Transverse colon (tissue), 4 donors: ENCODE measurements around the gene STAT5B. TPM values are rescaled to one million over a fixed set of nuclear protein-coding genes. Genes with fewer than 3 reads are reported as not detected.

ENCODE experiments used
- DNase-seq: peaks from one replicate; pipeline ENCODE4 v3.0.0-alpha.2; 2019
- H3K27ac ChIP-seq, 4 donors: fragments of 200-600 bp; sonication (generic); 2 replicates each; pipeline ENCODE4 v1.5.1; 2016 to 2018; ENCODE audit warnings: inconsistent platforms in 4 of 4
- H3K27me3 ChIP-seq: fragments of 200-600 bp; sonication (generic); 2 replicates; pipeline ENCODE4 v1.5.1; 2017; ENCODE audit warnings: inconsistent platforms
- H3K36me3 ChIP-seq, 4 donors: fragments of 200-600 bp; sonication (generic); 2 replicates each; pipeline ENCODE4 v1.5.1; 2017 to 2019; ENCODE audit warnings: inconsistent platforms in 4 of 4
- H3K4me1 ChIP-seq, 4 donors: fragments of 200-600 bp; sonication (generic); 2 replicates each; pipeline ENCODE4 v1.5.1; 2017 to 2020; ENCODE audit warnings: inconsistent platforms in 4 of 4
- H3K4me3 ChIP-seq, 4 donors: fragments of 200-600 bp; sonication (generic); 1 replicate in 1 of 4; 2 replicates in 3 of 4; pipeline versions ENCODE4 v1.5.1 to v1.6.1; 2017 to 2019; ENCODE audit warnings: inconsistent platforms in 4 of 4
- H3K9me3 ChIP-seq, 2 donors: fragments of 200-600 bp; sonication (generic); 2 replicates each; pipeline ENCODE4 v1.5.1; 2017 to 2019; ENCODE audit warnings: inconsistent platforms in 2 of 2
- EP300 ChIP-seq: sonication (generic); formaldehyde crosslinking; IDR thresholded peaks from one replicate; pipeline ENCODE4 v1.6.1; 2017; ENCODE audit warnings: antibody characterized with exemption, low read depth
- POLR2A ChIP-seq: fragments of 450-650 bp; IDR thresholded peaks from one replicate; pipeline ENCODE4 v1.6.1; 2016; ENCODE audit warnings: antibody characterized with exemption, mild to moderate bottlenecking, moderate library complexity
- POLR2AphosphoS5 ChIP-seq, 3 donors: sonication (generic); formaldehyde crosslinking; IDR thresholded peaks; one replicate each; pipeline ENCODE4 v1.6.1; 2016; ENCODE audit warnings: antibody characterized with exemption in 3 of 3
- WGBS, 2 donors: methylation state at CpG; one replicate each; pipeline ENCODE4 v1.1.5; 2018; ENCODE audit warnings: low coverage in 1 of 2; 5-methylcytosine and 5-hydroxymethylcytosine counted together
- in situ Hi-C, 4 donors: fragments of 200-750 bp; cut with MboI; loops; one replicate each; pipeline versions ENCODE4 v1.15.0 to v1.15.1; 2017; ENCODE audit warnings: low sequenced_read_pairs in 3 of 4, low pct_ligation_motif_present in 1 of 4, low pct_unique_long_range_greater_than_20kb in 1 of 4
- intact Hi-C: fragments of 100-400 bp; cut with DNase I; formaldehyde crosslinking; loops from one replicate; pipeline ENCODE4 v1.15.1; 2023; ENCODE audit warnings: low total_unique reads
- total RNA-seq, 4 donors: library from RNA; depleted of rRNA; stranded (reverse); fragments of >200 nt; gene quantifications; one replicate each; pipeline ENCODE4 v1.1.0, GENCODE V29; 2016
- TF ChIP-seq, protein P1 (sequence below), 5 experiments: fragments of 200-600 bp in 3 of 5; fragments of 450-650 bp in 2 of 5; sonication (generic) in 3 of 5; IDR thresholded peaks; 1 replicate in 2 of 5; 2 replicates in 3 of 5; pipeline ENCODE4 v1.5.1; 2016 to 2017; ENCODE audit warnings: antibody characterized with exemption in 5 of 5, inconsistent platforms in 3 of 5, mild to moderate bottlenecking in 2 of 5, moderate library complexity in 1 of 5

Gene STAT5B
- total RNA-seq, 4 donors from 2014 or later = 51.3 to 151 (median 79.1) TPM

GRCh38 chr17:42315402-42316156, 39.4 kb upstream of the STAT5B start:
- in situ Hi-C loops (loop anchor here in 1 of 4 donors (25.0 kb wide), 1 partner anchor 197 kb away; no protein-coding TSS in a partner anchor), intact Hi-C loops (no loop called here)
- H3K27me3 ChIP-seq = no peaks in the 10 kb centered on the region
- TF ChIP-seq, protein P1, sequence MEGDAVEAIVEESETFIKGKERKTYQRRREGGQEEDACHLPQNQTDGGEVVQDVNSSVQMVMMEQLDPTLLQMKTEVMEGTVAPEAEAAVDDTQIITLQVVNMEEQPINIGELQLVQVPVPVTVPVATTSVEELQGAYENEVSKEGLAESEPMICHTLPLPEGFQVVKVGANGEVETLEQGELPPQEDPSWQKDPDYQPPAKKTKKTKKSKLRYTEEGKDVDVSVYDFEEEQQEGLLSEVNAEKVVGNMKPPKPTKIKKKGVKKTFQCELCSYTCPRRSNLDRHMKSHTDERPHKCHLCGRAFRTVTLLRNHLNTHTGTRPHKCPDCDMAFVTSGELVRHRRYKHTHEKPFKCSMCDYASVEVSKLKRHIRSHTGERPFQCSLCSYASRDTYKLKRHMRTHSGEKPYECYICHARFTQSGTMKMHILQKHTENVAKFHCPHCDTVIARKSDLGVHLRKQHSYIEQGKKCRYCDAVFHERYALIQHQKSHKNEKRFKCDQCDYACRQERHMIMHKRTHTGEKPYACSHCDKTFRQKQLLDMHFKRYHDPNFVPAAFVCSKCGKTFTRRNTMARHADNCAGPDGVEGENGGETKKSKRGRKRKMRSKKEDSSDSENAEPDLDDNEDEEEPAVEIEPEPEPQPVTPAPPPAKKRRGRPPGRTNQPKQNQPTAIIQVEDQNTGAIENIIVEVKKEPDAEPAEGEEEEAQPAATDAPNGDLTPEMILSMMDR (IDR thresholded peaks at IDR 0.05) = no peak
- TF ChIP-seq EP300 (no peak), POLR2A (no peak), POLR2AphosphoS5 (IDR thresholded peaks at IDR 0.05) (no peak)
- 57 to 74% methylated on average over 1 to 10 of the region's 10 CpGs for WGBS, 2 donors
- H3K27ac ChIP-seq = peak overlapping the region; percentile 3 to 43 (median 24)
- H3K36me3 ChIP-seq = peaks cover 0 to 34% (median 16%) of the 10 kb centered on the region in 4 donors
- H3K4me3 ChIP-seq = no peak overlapping the region
- peak; percentile 26 for DNase-seq
- peaks cover 12 to 33% (median 21%) of the 10 kb centered on the region in 4 donors for H3K4me1 ChIP-seq
- H3K9me3 ChIP-seq = no peaks in the 10 kb centered on the region

DNA sequence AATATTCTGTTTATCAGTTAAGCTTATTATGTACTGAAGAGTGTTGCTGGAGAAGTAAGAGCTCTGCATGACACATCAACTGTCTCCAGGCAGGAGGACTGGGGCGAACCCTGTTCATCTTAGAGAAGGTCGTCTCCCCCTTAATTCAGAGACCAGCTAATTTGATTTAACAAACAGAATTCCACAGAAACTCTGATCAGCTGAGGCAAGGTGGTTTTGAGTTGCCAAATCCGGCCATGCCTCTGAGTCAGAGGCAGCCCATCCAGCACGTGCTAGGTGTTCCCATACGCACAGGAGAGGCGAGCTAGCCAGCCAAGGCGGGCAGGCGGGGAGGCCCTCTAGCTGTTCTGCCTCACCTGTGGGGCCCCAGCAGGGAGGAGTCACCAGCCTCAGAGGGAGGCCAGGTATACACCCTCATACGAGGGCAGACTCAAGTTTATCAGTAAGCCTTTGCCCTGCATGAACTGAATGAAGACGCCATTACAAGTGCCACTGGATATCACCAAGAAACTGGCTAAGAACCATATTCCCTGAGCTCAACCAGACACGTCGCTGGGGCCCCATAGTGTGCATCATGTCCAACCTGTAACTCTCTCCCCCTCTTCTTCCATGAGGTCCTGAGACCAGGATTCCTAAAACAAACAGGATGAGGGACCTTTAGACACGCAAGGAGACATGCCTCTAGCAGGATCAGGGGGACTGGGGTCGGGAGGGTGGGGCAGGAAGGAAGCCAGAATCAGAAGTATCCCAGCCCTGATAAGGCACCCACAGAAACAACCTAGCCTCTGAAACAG, 37.8 kb upstream of the STAT5B start:
- in situ Hi-C loops = loop anchor here in 1 of 4 donors (25.0 kb wide), 1 partner anchor 198 kb away; no protein-coding TSS in a partner anchor
- no peaks in the 10 kb centered on the region for H3K27me3 ChIP-seq
- no peak overlapping the region for H3K4me3 ChIP-seq
- peak overlapping the region in 2 of 4 donors; percentile 10 to 43 for H3K27ac ChIP-seq
- intact Hi-C loops = no loop called here
- WGBS, 2 donors = 76% methylated on average over 14 of the region's 14 CpGs; no CpG with 5 or more reads in 1 of the 2 donors
- peaks cover 12 to 26% (median 21%) of the 10 kb centered on the region in 4 donors for H3K4me1 ChIP-seq
- H3K9me3 ChIP-seq = no peaks in the 10 kb centered on the region
- H3K36me3 ChIP-seq = peaks cover 0 to 31% (median 14%) of the 10 kb centered on the region in 4 donors
- no peak for TF ChIP-seq POLR2A
- TF ChIP-seq, protein P1 (IDR thresholded peaks at IDR 0.05) = no peak
- no peak for DNase-seq

DNA sequence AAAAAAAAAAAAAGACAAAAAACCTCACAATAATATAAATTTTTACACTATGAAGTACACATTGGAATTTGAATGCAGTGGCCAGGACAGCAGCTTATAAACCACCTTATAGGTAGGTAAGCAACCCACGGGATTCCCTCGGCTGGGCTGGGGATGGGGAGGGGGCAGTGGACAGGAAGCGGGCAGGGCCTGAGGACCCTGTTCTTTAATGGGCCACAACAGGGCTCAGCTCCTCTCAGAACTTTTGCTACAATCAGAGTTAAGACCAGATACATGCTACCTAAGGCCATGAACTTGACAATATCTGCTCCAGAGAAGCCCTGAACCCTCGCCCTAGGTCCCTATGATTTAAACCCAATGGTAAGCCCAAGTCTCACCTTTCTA, 37.2 kb upstream of the STAT5B start:
- no peaks in the 10 kb centered on the region for H3K9me3 ChIP-seq
- in situ Hi-C loops = loop anchor here in 1 of 4 donors (25.0 kb wide), 1 partner anchor 199 kb away; no protein-coding TSS in a partner anchor
- TF ChIP-seq POLR2A = no peak
- no peak for DNase-seq
- no peak overlapping the region for H3K27ac ChIP-seq
- WGBS, 2 donors = 80 to 91% methylated on average over 3 to 4 of the region's 4 CpGs
- H3K4me1 ChIP-seq = peaks cover 12 to 26% (median 21%) of the 10 kb centered on the region in 4 donors
- intact Hi-C loops = no loop called here
- H3K4me3 ChIP-seq = no peak overlapping the region
- H3K36me3 ChIP-seq = peaks cover 0 to 25% (median 13%) of the 10 kb centered on the region in 4 donors
- no peaks in the 10 kb centered on the region for H3K27me3 ChIP-seq

DNA sequence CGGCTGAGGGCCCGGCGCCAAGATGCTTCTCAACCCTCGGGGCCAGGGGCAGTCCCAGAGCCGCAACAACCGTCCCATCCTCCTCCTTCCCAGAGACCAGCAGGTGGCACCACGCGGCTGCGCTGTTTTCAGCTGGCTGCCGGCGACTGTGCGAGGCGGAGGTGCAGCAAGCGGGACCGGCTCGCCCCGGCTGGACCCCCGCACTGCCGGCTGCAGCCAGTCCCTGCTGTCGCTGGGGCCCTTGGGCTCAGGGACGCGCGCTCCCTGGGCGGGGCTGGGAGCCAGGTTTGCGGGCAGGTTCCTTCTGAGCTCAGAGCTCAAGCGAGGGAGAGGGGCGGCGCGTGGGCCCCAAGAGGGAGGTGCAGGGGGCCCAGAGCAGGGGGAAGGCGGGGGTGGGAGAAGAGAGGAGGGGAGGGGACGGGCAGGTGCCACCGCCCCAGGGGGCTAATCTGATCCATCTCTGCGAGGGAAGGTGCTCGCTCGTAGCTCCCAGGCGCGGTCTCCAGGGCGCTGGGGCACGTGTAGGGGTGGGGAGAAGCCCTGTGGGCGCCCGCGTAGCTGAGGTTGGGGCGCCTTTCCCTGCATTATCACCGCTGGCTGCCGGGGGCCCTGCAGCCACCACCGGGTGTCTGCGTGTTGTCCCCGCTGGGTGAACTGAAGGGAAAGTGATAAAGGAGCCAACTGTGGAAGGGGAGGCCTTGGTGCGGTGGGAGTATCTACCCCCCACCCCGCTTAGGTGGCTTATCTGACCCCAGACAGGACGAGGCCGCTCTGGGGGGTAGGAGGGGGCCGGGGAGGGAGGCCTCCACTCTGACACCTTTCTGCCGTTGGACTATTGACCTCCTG, 36.3 kb upstream of the STAT5B start:
- Histone ChIP-seq H3K27ac (peak overlapping the region; percentile 82 to 93 (median 88)), H3K4me3 (peak overlapping the region in 1 of 4 donors; percentile 24), H3K27me3 (no peaks in the 10 kb centered on the region), H3K4me1 (peaks cover 12 to 26% (median 21%) of the 10 kb centered on the region in 4 donors), H3K36me3 (peaks cover 0 to 25% (median 9%) of the 10 kb centered on the region in 4 donors), H3K9me3 (no peaks in the 10 kb centered on the region)
- WGBS, 2 donors = 38% methylated on average over 42 of the region's 54 CpGs; no CpG with 5 or more reads in 1 of the 2 donors
- DNase-seq = peak; percentile 83
- in situ Hi-C loops = loop anchor here in 1 of 4 donors (25.0 kb wide), 1 partner anchor 200 kb away; no protein-coding TSS in a partner anchor
- TF ChIP-seq POLR2AphosphoS5 (IDR thresholded peaks at IDR 0.05) = peak; percentile 7 to 67 (median 35)
- no peak for TF ChIP-seq EP300
- peak; percentile 8 for TF ChIP-seq POLR2A
- TF ChIP-seq, protein P1 (IDR thresholded peaks at IDR 0.05) = peak; percentile 47 to 55 (median 53)
- intact Hi-C loops = no loop called here
